ENCODE results near the gene DNAJC4.

The DNAJC4 gene

GRCh38 chr11:64267207-64267945 is 37.0 kb downstream of the DNAJC4 start:
- Mint-ChIP-seq H3K36me3 (ENCODE audit: low read depth) (peaks cover 9% of the 10 kb centered on the region), H3K4me3 (no peak overlapping the region), H3K9me3 (no peaks in the 10 kb centered on the region), H3K27ac (peak overlapping the region; percentile 96), H3K4me1 (ENCODE audit: low read depth) (peaks cover 23% of the 10 kb centered on the region), H3K27me3 (ENCODE audit: low read depth) (no peaks in the 10 kb centered on the region)
- DNase-seq (ENCODE audit: low spot score): no peak

GRCh38 chr11:64268025-64268892 is 37.9 kb downstream of the DNAJC4 start:
- peak overlapping the region; percentile 96 for H3K27ac Mint-ChIP-seq
- no peaks in the 10 kb centered on the region for H3K9me3 Mint-ChIP-seq
- DNase-seq (ENCODE audit: low spot score): no peak
- H3K36me3 Mint-ChIP-seq (ENCODE audit: low read depth): peaks cover 7% of the 10 kb centered on the region
- H3K4me1 Mint-ChIP-seq (ENCODE audit: low read depth): peaks cover 24% of the 10 kb centered on the region
- peak overlapping the region; percentile 96 for H3K4me3 Mint-ChIP-seq
- no peaks in the 10 kb centered on the region for H3K27me3 Mint-ChIP-seq (ENCODE audit: low read depth)

- peak; percentile 58 for DNase-seq (ENCODE audit: low spot score)
- Mint-ChIP-seq H3K9me3 (no peaks in the 10 kb centered on the region), H3K4me3 (peak overlapping the region; percentile 96), H3K4me1 (ENCODE audit: low read depth) (peaks cover 24% of the 10 kb centered on the region), H3K27me3 (ENCODE audit: low read depth) (no peaks in the 10 kb centered on the region), H3K36me3 (ENCODE audit: low read depth) (peaks cover 7% of the 10 kb centered on the region), H3K27ac (peak overlapping the region; percentile 96)
Measured at GRCh38 chr11:64268893-64269539, 38.7 kb downstream of the DNAJC4 start.

- peak overlapping the region; percentile 96 for H3K27ac Mint-ChIP-seq
- H3K27me3 Mint-ChIP-seq (ENCODE audit: low read depth): no peaks in the 10 kb centered on the region
- peak; percentile 98 for DNase-seq (ENCODE audit: low spot score)
- peaks cover 24% of the 10 kb centered on the region for H3K4me1 Mint-ChIP-seq (ENCODE audit: low read depth)
- H3K9me3 Mint-ChIP-seq: no peaks in the 10 kb centered on the region
- peaks cover 7% of the 10 kb centered on the region for H3K36me3 Mint-ChIP-seq (ENCODE audit: low read depth)
- H3K4me3 Mint-ChIP-seq: peak overlapping the region; percentile 96
Measured at GRCh38 chr11:64269540-64270220, 39.3 kb downstream of the DNAJC4 start.

- DNase-seq (ENCODE audit: low spot score): no peak
- Mint-ChIP-seq H3K4me3 (no peak overlapping the region), H3K27ac (no peak overlapping the region), H3K9me3 (no peaks in the 10 kb centered on the region), H3K4me1 (ENCODE audit: low read depth) (peaks cover 8% of the 10 kb centered on the region), H3K36me3 (ENCODE audit: low read depth) (peaks cover 9% of the 10 kb centered on the region), H3K27me3 (ENCODE audit: low read depth) (no peaks in the 10 kb centered on the region)
Measured at GRCh38 chr11:64275031-64275800, 44.9 kb downstream of the DNAJC4 start.

GRCh38 chr11:64275841-64276240 is 45.5 kb downstream of the DNAJC4 start:
- DNase-seq (ENCODE audit: low spot score): no peak
- Mint-ChIP-seq H3K4me3 (no peak overlapping the region), H3K36me3 (ENCODE audit: low read depth) (peaks cover 8% of the 10 kb centered on the region), H3K27me3 (ENCODE audit: low read depth) (no peaks in the 10 kb centered on the region), H3K4me1 (ENCODE audit: low read depth) (peaks cover 7% of the 10 kb centered on the region), H3K9me3 (no peaks in the 10 kb centered on the region), H3K27ac (no peak overlapping the region)

GRCh38 chr11:64276653-64277431 is 46.5 kb downstream of the DNAJC4 start:
- H3K9me3 Mint-ChIP-seq: no peaks in the 10 kb centered on the region
- peaks cover 12% of the 10 kb centered on the region for H3K36me3 Mint-ChIP-seq (ENCODE audit: low read depth)
- no peak for DNase-seq (ENCODE audit: low spot score)
- H3K27me3 Mint-ChIP-seq (ENCODE audit: low read depth): no peaks in the 10 kb centered on the region
- H3K27ac Mint-ChIP-seq: no peak overlapping the region
- H3K4me1 Mint-ChIP-seq (ENCODE audit: low read depth): peaks cover 5% of the 10 kb centered on the region
- no peak overlapping the region for H3K4me3 Mint-ChIP-seq

GRCh38 chr11:64278576-64279190 is 48.3 kb downstream of the DNAJC4 start:
- Mint-ChIP-seq H3K4me3 (no peak overlapping the region), H3K4me1 (ENCODE audit: low read depth) (peaks cover 6% of the 10 kb centered on the region), H3K27me3 (ENCODE audit: low read depth) (no peaks in the 10 kb centered on the region), H3K27ac (no peak overlapping the region), H3K36me3 (ENCODE audit: low read depth) (peaks cover 14% of the 10 kb centered on the region), H3K9me3 (no peaks in the 10 kb centered on the region)
- DNase-seq (ENCODE audit: low spot score): no peak

- peaks cover 15% of the 10 kb centered on the region for H3K4me1 Mint-ChIP-seq (ENCODE audit: low read depth)
- no peaks in the 10 kb centered on the region for H3K27me3 Mint-ChIP-seq (ENCODE audit: low read depth)
- H3K9me3 Mint-ChIP-seq: no peaks in the 10 kb centered on the region
- H3K27ac Mint-ChIP-seq: no peak overlapping the region
- peaks cover 14% of the 10 kb centered on the region for H3K36me3 Mint-ChIP-seq (ENCODE audit: low read depth)
- H3K4me3 Mint-ChIP-seq: no peak overlapping the region
- DNase-seq (ENCODE audit: low spot score): no peak
Measured at GRCh38 chr11:64281957-64282770, 51.8 kb downstream of the DNAJC4 start.

GRCh38 chr11:64283092-64283491 is 52.7 kb downstream of the DNAJC4 start:
- H3K4me1 Mint-ChIP-seq (ENCODE audit: low read depth): peaks cover 15% of the 10 kb centered on the region
- H3K4me3 Mint-ChIP-seq: peak overlapping the region; percentile 84
- no peaks in the 10 kb centered on the region for H3K9me3 Mint-ChIP-seq
- H3K36me3 Mint-ChIP-seq (ENCODE audit: low read depth): peaks cover 14% of the 10 kb centered on the region
- no peak for DNase-seq (ENCODE audit: low spot score)
- H3K27ac Mint-ChIP-seq: peak overlapping the region; percentile 28
- no peaks in the 10 kb centered on the region for H3K27me3 Mint-ChIP-seq (ENCODE audit: low read depth)
